H9 (cell line): ENCODE results near the gene ALG2. TPM values are rescaled to one million over a fixed set of nuclear protein-coding genes. Genes with fewer than 3 reads are reported as not detected.

Source experiments
- DNase-seq: peaks from one replicate; pipeline ENCODE4 v3.0.0-alpha.2; 2017
- H2AFZ ChIP-seq: one replicate; pipeline ENCODE4 v1.6.1; 2013; ENCODE audit warnings: mild to moderate bottlenecking, low read length, control low read depth, moderate library complexity
- H2AK5ac ChIP-seq: 2 replicates; pipeline ENCODE4 v1.6.1; 2013; ENCODE audit warnings: low read length, control low read depth, mixed read lengths; ENCODE audit not compliant: insufficient read length
- H2BK120ac ChIP-seq: one replicate; pipeline ENCODE4 v1.6.1; 2013; ENCODE audit warnings: low read depth, mild to moderate bottlenecking, low read length, control low read depth, inconsistent platforms; ENCODE audit not compliant: poor library complexity, severe bottlenecking
- H2BK12ac ChIP-seq: 2 replicates; pipeline ENCODE4 v1.6.1; 2013; ENCODE audit warnings: low read length, control low read depth, mixed read lengths, low read depth; ENCODE audit not compliant: insufficient read length
- H2BK15ac ChIP-seq: 2 replicates; pipeline ENCODE4 v1.6.1; 2013; ENCODE audit warnings: low read depth, low read length, control low read depth
- H2BK20ac ChIP-seq: one replicate; pipeline ENCODE4 v1.6.1; 2013; ENCODE audit warnings: low read depth, mild to moderate bottlenecking, low read length, control low read depth, inconsistent platforms; ENCODE audit not compliant: poor library complexity, severe bottlenecking
- H2BK5ac ChIP-seq: 2 replicates; pipeline ENCODE4 v1.6.1; 2013; ENCODE audit warnings: low read length, control low read depth, mixed read lengths; ENCODE audit not compliant: insufficient read length
- H3K14ac ChIP-seq: 2 replicates; pipeline ENCODE4 v1.6.1; 2013; ENCODE audit warnings: low read length, control low read depth; ENCODE audit not compliant: insufficient read depth
- H3K18ac ChIP-seq: 2 replicates; pipeline ENCODE4 v1.6.1; 2013; ENCODE audit warnings: low read depth, mild to moderate bottlenecking, mixed read lengths, low read length, control low read depth; ENCODE audit not compliant: insufficient read length
- H3K23ac ChIP-seq: 2 replicates; pipeline ENCODE4 v1.6.1; 2013; ENCODE audit warnings: low read length, control low read depth, mixed read lengths, low read depth; ENCODE audit not compliant: insufficient read length
- H3K23me2 ChIP-seq: 2 replicates; pipeline ENCODE4 v1.6.1; 2013; ENCODE audit warnings: low read depth, mild to moderate bottlenecking, mixed read lengths, low read length, control low read depth; ENCODE audit not compliant: insufficient read length, poor library complexity, severe bottlenecking
- H3K27ac ChIP-seq: 2 replicates; pipeline ENCODE4 v1.5.1; 2013; ENCODE audit warnings: low read length, control low read depth, mixed read lengths, low read depth; ENCODE audit not compliant: insufficient read length
- H3K27me3 ChIP-seq: 2 replicates; pipeline ENCODE4 v1.6.1; 2013; ENCODE audit warnings: low read length, control low read depth, inconsistent platforms; ENCODE audit not compliant: insufficient read depth
- H3K4ac ChIP-seq: 2 replicates; pipeline ENCODE4 v1.6.1; 2013; ENCODE audit warnings: low read depth, mild to moderate bottlenecking, control low read depth, inconsistent platforms, low read length, moderate library complexity
- H3K4me1 ChIP-seq: 2 replicates; pipeline ENCODE4 v1.6.1; 2013; ENCODE audit warnings: low read length, control low read depth, inconsistent platforms; ENCODE audit not compliant: insufficient read depth
- H3K4me2 ChIP-seq: 2 replicates; pipeline ENCODE4 v1.6.1; 2013; ENCODE audit warnings: low read length, control low read depth, mixed read lengths; ENCODE audit not compliant: insufficient read length, insufficient read depth
- H3K56ac ChIP-seq: 2 replicates; pipeline ENCODE4 v1.6.1; 2013; ENCODE audit warnings: low read depth, mild to moderate bottlenecking, mixed read lengths, low read length, control low read depth; ENCODE audit not compliant: insufficient read length
- H3K79me1 ChIP-seq: 2 replicates; pipeline ENCODE4 v1.6.1; 2013; ENCODE audit warnings: low read depth, mild to moderate bottlenecking, moderate library complexity, low read length, control low read depth, inconsistent platforms; ENCODE audit not compliant: insufficient read depth, poor library complexity, severe bottlenecking
- H3K79me2 ChIP-seq: 2 replicates; pipeline ENCODE4 v1.6.1; 2013; ENCODE audit warnings: low read length, control low read depth, inconsistent platforms; ENCODE audit not compliant: insufficient read depth
- H3K9ac ChIP-seq: 2 replicates; pipeline ENCODE4 v1.6.1; 2013; ENCODE audit warnings: low read length, control low read depth, mixed read lengths; ENCODE audit not compliant: insufficient read length; ENCODE audit errors: extremely low read depth
- H3K9me3 ChIP-seq: one replicate; pipeline ENCODE4 v1.6.1; 2013; ENCODE audit warnings: low read depth, low read length, inconsistent platforms; ENCODE audit not compliant: control insufficient read depth
- H3T11ph ChIP-seq: one replicate; pipeline ENCODE4 v1.6.1; 2013; ENCODE audit warnings: mild to moderate bottlenecking, low read length, control low read depth, inconsistent platforms
- H4K20me1 ChIP-seq: one replicate; pipeline ENCODE4 v1.6.1; 2013; ENCODE audit not compliant: control insufficient read depth, insufficient read length, insufficient read depth
- H4K5ac ChIP-seq: 2 replicates; pipeline ENCODE4 v1.6.1; 2013; ENCODE audit warnings: low read depth, mild to moderate bottlenecking, mixed read lengths, low read length, control low read depth; ENCODE audit not compliant: insufficient read length
- H4K8ac ChIP-seq: replicated peaks from 2 replicates; pipeline ENCODE4 v1.6.1; 2013; ENCODE audit warnings: low read length, control low read depth, mixed read lengths, low read depth; ENCODE audit not compliant: insufficient read length
- H4K91ac ChIP-seq: 2 replicates; pipeline ENCODE4 v1.6.1; 2013; ENCODE audit warnings: low read depth, mild to moderate bottlenecking, moderate library complexity, mixed read lengths, low read length, control low read depth; ENCODE audit not compliant: insufficient read length
- H3K27ac Mint-ChIP-seq, 3 experiments: 2 replicates in 2 of 3; 3 replicates in 1 of 3; pipeline ENCODE4 v1.8.0; 2020 to 2021; ENCODE audit warnings: mixed read lengths in 3 of 3, mild to moderate bottlenecking in 1 of 3, moderate library complexity in 1 of 3
- H3K27me3 Mint-ChIP-seq: 2 replicates; pipeline ENCODE4 v1.8.0; 2021; ENCODE audit warnings: low read depth, mild to moderate bottlenecking, moderate library complexity, mixed read lengths
- H3K36me3 Mint-ChIP-seq, 3 experiments: 2 replicates in 2 of 3; 3 replicates in 1 of 3; pipeline ENCODE4 v1.8.0; 2020 to 2021; ENCODE audit warnings: low read depth in 3 of 3, mixed read lengths in 3 of 3; ENCODE audit not compliant: insufficient read depth in 1 of 3
- H3K4me1 Mint-ChIP-seq, 2 experiments: 2 replicates each; pipeline ENCODE4 v1.8.0; 2020; ENCODE audit warnings: mixed read lengths in 2 of 2
- H3K4me3 Mint-ChIP-seq, 2 experiments: 2 replicates in 1 of 2; 3 replicates in 1 of 2; pipeline ENCODE4 v1.8.0; 2020 to 2021; ENCODE audit warnings: mild to moderate bottlenecking in 2 of 2, mixed read lengths in 2 of 2, moderate library complexity in 1 of 2
- H3K9me3 Mint-ChIP-seq, 2 experiments: 2 replicates in 1 of 2; 3 replicates in 1 of 2; pipeline ENCODE4 v1.8.0; 2020; ENCODE audit warnings: mild to moderate bottlenecking in 2 of 2, mixed read lengths in 2 of 2, moderate library complexity in 1 of 2
- CTCF ChIP-seq: fragments of 200-600 bp; sonication (generic); conservative IDR thresholded peaks from 3 replicates; pipeline ENCODE4 v1.8.0; 2021; ENCODE audit warnings: antibody characterized with exemption, mild to moderate bottlenecking
- WGBS: extraction: QIAGEN DNeasy Blood & Tissue Kit; methylation state at CpG from one replicate; pipeline ENCODE4 v1.1.7; 2013; ENCODE audit warnings: missing lambda C conversion rate, low lambda C conversion rate, mixed read lengths; ENCODE audit not compliant: insufficient read length; ENCODE audit errors: extremely low coverage; 5-methylcytosine and 5-hydroxymethylcytosine counted together
- total RNA-seq: library from RNA; stranded (reverse); gene quantifications from 2 replicates; pipeline ENCODE4 v1.2.1, GENCODE V29; 2021

ALG2 gene
- total RNA-seq, 1 experiment from 2014 or later = 30.1 TPM

- Histone ChIP-seq H4K5ac (no peak overlapping the region), H2BK20ac (no peak overlapping the region), H2BK12ac (no peak overlapping the region), H2AFZ (no peak overlapping the region), H2BK120ac (no peak overlapping the region), H2AK5ac (no peak overlapping the region), H4K8ac (no peak overlapping the region), H2BK5ac (no peak overlapping the region), H4K91ac (no peak overlapping the region), H3K18ac (no peak overlapping the region), H3K9ac (no peak overlapping the region), H2BK15ac (no peak overlapping the region), H3K27me3 (no peaks in the 10 kb centered on the region), H3K56ac (no peak overlapping the region), H3K27ac (no peak overlapping the region), H3K79me2 (no peaks in the 10 kb centered on the region), H3K14ac (no peak overlapping the region), H3T11ph (no peak overlapping the region), H4K20me1 (no peaks in the 10 kb centered on the region), H3K4ac (no peak overlapping the region), H3K79me1 (no peaks in the 10 kb centered on the region), H3K4me1 (no peaks in the 10 kb centered on the region), H3K9me3 (no peaks in the 10 kb centered on the region), H3K23me2 (no peaks in the 10 kb centered on the region), H3K23ac (no peak overlapping the region), H3K4me2 (no peak overlapping the region)
- Mint-ChIP-seq H3K4me3 (no peak overlapping the region), H3K36me3 (no peaks in the 10 kb centered on the region), H3K9me3 (no peaks in the 10 kb centered on the region), H3K4me1 (peaks cover 0 to 4% of the 10 kb centered on the region in 2 experiments; a peak in 2 of 4 replicates), H3K27me3 (no peaks in the 10 kb centered on the region; the same call in 1 of the 2 replicates), H3K27ac (no peak overlapping the region)
- DNase-seq = no peak
- no peak for TF ChIP-seq CTCF
- WGBS = no CpG with 5 or more reads among the region's 2 CpGs
Measured at GRCh38 chr9:99265691-99266090, 43.9 kb upstream of the ALG2 start.
